ENCODE results near the gene BSPH1.
"Not testable (repeated sequence)": the region's sequence is repeated elsewhere in the genome, so short reads cannot be mapped to it uniquely, and the experiment has no call there.

Gene BSPH1

DNA sequence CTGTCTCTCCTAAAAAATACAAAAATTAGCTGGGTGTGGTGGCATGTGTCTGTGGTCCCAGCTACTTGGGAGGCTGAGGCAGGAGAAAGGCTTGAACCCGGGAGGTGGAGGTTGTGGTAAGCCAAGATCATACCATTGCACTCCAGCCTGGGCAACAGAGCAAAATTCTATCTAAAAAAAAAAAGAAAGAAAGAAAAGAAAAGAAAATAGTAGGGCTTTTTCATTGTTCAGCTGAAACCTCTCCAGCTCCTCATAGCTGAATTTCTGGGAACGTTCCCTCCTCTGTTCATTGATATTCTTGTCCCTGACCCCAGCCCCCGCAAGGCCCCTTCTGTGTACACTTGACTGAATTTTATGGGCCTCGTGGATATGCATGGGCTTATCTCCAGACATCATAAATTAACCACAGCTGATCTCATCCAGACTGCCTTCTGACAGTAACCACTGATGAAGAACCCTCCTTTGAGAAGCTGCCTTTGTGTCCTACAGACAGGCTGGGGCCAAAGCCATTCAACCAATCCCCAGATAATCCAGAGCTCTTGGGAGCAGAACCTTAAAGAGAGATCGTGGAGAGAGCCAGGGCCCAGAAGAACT, 2.3 kb upstream of the BSPH1 start, which contains the start of gene ELSPBP1:
Gene ELSPBP1 (plus strand): TSS at position 424 of the 594 bp plus-strand sequence. CDS start 14,036 bp downstream, outside the sequence.
- H3K27ac ChIP-seq, result no peak within 1 kb of the TSS

DNA sequence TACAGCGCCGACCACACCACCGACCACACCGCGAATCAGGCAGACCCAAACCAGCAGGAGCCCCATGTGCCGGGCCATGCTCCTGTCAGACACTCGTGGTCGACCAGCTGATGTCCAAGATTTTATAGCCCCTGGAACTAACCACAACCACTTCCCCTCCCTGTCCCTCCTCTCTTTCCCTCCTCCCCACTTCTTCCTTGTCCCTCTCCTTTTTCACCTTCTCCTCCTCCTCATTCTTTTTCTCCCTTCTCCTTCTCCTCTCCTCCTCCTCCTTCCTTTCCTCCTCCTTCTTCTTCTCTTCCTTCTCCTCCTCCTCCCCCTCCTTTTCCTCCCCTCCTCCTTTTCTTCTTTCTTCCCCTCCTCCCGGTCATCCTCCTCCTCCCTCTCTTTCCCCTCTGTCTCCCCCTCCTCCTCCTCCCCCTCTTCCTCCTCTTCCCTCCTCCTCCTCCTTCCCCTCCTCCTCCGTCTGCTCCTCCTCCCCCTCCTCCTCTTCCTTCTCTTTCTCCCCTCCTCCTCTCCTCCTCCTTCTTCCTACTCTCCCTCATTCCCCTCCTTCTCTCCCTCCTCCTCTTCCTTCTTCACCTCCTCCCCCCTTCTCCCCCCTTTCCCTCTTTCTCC, 670 bp downstream of the BSPH1 start:
- no peak overlapping the region for H3K27ac ChIP-seq
- TF ChIP-seq ZFX (IDR thresholded peaks at IDR 0.05), result no peak

More for the DNA sequence above, 2.3 kb upstream of the BSPH1 start, which contains the start of gene ELSPBP1:
- TF ChIP-seq ZFX (IDR thresholded peaks at IDR 0.05) (no peak), CTCF (conservative IDR thresholded peaks at IDR 0.05) (no peak)

DNA sequence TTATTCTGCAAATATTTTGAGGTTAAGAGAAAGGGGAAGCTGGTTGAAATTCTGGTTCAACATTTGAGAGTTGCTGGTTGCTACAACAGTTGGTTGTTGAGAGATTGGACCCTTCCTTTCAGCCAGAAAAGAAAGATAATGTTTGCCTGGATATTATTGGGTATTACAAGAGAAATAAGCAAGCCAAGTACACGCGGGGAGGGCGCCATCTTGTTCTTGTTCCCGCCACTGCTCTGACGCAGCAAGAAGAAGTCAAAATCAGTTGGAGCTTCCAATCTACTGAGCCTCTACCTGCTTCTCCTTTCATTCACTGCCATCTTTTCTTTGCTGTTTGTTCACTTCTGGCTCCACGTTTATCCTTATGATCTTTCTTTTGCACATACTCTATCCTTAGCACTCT, 18.4 kb downstream of the BSPH1 start:
- TF ChIP-seq ZFX (IDR thresholded peaks at IDR 0.05) (no peak), CTCF (conservative IDR thresholded peaks at IDR 0.05) (no peak)
- H3K27ac ChIP-seq, result no peak overlapping the region

- not testable (repeated sequence) for H3K27ac ChIP-seq
Observed at GRCh38 chr19:47955936-47956335, 36.0 kb downstream of the BSPH1 start.

DNA sequence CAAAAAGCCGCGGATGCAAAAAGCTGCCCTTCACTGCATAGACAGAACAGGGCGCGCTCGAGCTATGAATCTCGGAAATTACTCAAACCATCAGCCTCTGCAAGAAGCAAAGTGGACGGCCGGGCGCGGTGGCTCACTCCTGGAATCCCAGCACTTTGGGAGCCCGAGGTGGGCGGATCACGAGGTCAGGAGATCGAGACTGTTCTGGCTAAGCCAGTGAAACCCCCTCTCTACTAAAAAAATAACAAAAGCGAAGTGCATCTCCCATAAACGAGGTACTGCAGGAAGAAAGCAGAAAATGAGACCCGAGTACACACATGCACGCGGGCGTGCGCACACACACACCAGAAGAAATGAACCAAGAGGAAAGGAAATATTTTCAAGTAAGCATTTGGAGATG, 39.8 kb downstream of the BSPH1 start:
- H3K27ac ChIP-seq, result not testable (repeated sequence)

DNA sequence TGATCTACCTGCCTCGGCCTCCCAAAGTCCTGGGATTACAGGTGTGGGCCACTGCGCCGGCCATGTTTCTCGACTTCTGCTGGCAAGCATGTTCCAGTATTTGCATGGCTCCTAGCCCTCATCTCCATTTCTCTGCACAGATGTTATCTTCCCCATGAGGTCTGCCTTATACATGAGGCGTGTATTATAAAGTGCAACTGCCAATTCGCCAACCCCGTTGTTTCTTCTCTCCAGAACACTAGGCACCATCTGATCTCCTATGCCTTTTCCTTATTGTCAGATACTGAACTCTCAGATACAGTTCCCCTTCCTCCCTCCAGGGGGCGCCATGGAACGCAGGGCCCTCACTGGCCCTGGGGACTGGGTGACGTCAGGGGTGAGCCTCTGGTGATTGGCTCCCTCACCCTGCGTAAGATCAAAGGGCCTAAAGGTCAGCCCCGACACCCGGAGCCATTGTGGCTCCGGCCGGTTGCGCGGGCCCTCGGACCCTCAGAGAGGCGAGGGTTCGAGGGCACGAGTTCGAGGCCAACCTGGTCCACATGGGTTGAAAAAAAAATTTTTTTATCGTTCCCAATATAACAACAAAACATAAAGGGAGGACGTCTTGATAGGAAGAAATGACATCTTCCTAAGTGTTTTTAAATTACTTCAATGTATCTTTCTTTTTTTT, 42.0 kb downstream of the BSPH1 start:
- not testable (repeated sequence) for H3K27ac ChIP-seq

DNA sequence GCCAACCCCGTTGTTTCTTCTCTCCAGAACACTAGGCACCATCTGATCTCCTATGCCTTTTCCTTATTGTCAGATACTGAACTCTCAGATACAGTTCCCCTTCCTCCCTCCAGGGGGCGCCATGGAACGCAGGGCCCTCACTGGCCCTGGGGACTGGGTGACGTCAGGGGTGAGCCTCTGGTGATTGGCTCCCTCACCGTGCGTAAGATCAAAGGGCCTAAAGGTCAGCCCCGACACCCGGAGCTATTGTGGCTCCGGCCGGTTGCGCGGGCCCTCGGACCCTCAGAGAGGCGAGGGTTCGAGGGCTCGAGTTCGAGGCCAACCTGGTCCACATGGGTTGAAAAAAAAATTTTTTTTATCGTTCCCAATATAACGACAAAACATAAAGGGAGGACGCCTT, 63.4 kb downstream of the BSPH1 start:
- not testable (repeated sequence) for H3K27ac ChIP-seq

DNA sequence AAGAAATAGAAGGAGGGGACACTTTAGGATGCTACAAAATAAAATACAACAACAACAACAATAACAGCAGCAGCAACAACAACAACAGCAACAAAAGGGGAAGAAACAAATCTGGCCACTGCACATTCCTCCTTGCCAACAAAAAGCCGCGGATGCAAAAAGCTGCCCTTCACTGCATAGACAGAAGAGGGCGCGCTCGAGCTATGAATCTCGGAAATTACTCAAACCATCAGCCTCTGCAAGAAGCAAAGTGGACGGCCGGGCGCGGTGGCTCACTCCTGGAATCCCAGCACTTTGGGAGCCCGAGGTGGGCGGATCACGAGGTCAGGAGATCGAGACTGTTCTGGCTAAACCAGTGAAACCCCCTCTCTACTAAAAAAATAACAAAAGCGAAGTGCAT, 71.9 kb downstream of the BSPH1 start:
- peak; percentile 25 for TF ChIP-seq CTCF (conservative IDR thresholded peaks at IDR 0.05)
- H3K27ac ChIP-seq, result not testable (repeated sequence)
